Measurements from ENCODE around the gene CYLC2.

The CYLC2 gene

DNA sequence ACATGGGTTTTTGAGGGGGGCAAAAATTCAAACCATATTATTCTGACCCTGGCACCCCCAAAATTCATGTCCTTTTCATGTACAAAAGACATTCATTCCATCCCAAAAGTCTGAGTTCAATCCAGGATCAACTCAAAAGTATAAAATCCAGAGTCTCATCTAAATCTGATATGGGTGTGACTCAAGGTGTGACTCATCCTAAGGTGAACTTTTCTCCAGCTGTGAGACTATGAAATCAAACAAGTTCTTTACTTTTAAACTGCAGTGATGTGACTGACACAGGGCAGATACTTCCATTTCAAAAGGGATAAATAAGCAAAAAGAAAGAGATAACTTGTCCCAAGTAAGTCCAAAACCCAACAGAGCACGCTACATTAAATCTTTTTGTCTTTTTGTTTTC, 20.6 kb upstream of the CYLC2 start:
- TF ChIP-seq, protein P1, sequence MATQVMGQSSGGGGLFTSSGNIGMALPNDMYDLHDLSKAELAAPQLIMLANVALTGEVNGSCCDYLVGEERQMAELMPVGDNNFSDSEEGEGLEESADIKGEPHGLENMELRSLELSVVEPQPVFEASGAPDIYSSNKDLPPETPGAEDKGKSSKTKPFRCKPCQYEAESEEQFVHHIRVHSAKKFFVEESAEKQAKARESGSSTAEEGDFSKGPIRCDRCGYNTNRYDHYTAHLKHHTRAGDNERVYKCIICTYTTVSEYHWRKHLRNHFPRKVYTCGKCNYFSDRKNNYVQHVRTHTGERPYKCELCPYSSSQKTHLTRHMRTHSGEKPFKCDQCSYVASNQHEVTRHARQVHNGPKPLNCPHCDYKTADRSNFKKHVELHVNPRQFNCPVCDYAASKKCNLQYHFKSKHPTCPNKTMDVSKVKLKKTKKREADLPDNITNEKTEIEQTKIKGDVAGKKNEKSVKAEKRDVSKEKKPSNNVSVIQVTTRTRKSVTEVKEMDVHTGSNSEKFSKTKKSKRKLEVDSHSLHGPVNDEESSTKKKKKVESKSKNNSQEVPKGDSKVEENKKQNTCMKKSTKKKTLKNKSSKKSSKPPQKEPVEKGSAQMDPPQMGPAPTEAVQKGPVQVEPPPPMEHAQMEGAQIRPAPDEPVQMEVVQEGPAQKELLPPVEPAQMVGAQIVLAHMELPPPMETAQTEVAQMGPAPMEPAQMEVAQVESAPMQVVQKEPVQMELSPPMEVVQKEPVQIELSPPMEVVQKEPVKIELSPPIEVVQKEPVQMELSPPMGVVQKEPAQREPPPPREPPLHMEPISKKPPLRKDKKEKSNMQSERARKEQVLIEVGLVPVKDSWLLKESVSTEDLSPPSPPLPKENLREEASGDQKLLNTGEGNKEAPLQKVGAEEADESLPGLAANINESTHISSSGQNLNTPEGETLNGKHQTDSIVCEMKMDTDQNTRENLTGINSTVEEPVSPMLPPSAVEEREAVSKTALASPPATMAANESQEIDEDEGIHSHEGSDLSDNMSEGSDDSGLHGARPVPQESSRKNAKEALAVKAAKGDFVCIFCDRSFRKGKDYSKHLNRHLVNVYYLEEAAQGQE (IDR thresholded peaks at IDR 0.05; ENCODE audit: insufficient read depth in 1 of 2, low read depth in 2 of 2, low read length in 2 of 2), result no peak
- TF ChIP-seq FOXP2 (optimal IDR thresholded peaks at IDR 0.05; ENCODE audit: borderline replicate concordance, extremely low read depth, extremely low read length, insufficient read depth) (no peak), SIN3A (IDR thresholded peaks at IDR 0.05; ENCODE audit: borderline replicate concordance, insufficient read depth, low read length) (no peak), TAF1 (IDR thresholded peaks at IDR 0.05; ENCODE audit: borderline replicate concordance, insufficient read depth, low read length) (no peak), POLR2AphosphoS5 (IDR thresholded peaks at IDR 0.05; ENCODE audit: low read depth, low read length) (no peak)

DNA sequence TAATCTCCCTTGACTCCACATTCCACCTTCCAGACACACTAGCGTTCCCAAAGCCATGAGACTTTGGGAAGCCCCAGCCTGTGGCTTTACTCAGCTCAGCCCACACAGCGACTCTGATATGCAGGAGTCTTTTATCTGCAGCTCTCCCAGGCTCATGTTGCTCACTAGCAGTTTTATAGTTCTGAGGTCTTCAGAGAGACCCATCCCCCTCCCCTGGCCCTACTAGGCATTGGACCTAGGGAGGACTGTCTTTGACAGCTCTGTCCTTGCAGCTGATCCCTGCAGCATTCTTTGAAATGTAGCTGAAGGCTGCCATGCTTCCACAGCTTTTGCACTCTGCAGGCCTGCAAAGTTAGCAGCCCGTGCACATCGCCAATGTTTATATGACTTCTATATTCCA, 19.9 kb upstream of the CYLC2 start:
- TF ChIP-seq, protein P1 (IDR thresholded peaks at IDR 0.05; ENCODE audit: insufficient read depth in 1 of 2, low read depth in 2 of 2, low read length in 2 of 2), result no peak
- TF ChIP-seq FOXP2 (optimal IDR thresholded peaks at IDR 0.05; ENCODE audit: borderline replicate concordance, extremely low read depth, extremely low read length, insufficient read depth), result no peak

DNA sequence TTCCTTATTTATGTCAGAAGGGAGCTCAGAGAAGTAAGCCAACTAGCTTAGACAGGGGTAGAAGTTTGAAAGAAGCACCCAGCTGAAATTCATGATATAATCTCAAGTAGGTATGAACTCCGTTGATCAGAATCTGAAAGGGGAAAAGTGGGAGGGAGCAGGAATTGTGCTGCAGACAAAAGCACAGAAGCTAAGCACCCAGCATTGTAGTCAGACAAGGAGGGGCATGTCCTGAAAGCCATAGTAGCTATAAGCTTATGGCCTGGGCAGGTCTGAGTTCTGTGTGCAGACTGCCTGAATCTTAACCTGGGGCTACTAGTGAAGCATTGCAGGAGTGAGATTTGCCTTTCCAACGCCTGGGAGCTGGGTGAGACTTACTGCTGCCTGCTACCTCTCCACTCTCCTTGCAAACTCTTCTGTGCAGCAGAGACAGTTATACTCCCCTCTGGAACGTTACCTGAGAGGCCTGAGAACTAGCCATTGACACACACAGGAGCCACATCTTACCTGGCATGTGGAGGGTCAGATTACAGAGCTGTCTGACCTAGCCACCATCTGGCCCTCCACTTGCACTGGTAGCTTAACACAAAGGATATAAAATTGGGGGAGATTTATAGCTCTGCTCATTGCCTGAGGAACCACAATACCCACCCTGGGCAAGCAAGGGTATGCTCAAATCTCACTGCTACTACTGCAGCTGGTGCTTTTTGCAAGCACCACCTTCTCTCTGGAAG, 9.8 kb upstream of the CYLC2 start:
- no peak for TF ChIP-seq SIN3A (IDR thresholded peaks at IDR 0.05; ENCODE audit: borderline replicate concordance, insufficient read depth, low read length)

DNA sequence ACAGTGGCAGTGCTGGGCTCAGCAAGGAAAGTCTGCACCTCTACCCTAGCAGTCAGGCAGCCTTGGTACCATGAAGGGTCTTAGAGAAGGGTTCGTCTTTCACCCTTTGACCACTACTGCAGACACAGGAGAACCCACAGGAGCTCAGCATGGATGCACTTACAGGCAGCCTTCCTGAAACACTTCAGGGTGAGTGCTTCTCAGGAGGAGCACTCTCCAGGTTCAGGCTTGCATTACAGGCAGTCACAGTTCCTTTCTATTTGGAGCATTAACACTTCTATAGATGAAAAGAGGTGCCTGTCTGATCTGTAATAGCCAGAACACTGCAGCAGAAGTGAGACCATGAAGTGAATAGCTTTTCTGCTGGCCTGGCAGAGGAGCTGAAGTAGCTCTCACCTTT, 8.7 kb upstream of the CYLC2 start:
- TF ChIP-seq FOXP2 (optimal IDR thresholded peaks at IDR 0.05; ENCODE audit: borderline replicate concordance, extremely low read depth, extremely low read length, insufficient read depth), result no peak
- no peak for TF ChIP-seq SIN3A (IDR thresholded peaks at IDR 0.05; ENCODE audit: borderline replicate concordance, insufficient read depth, low read length)
- no peak for TF ChIP-seq TAF1 (IDR thresholded peaks at IDR 0.05; ENCODE audit: borderline replicate concordance, insufficient read depth, low read length)
- no peak for TF ChIP-seq POLR2AphosphoS5 (IDR thresholded peaks at IDR 0.05; ENCODE audit: low read depth, low read length)
- TF ChIP-seq, protein P1 (IDR thresholded peaks at IDR 0.05; ENCODE audit: insufficient read depth in 1 of 2, low read depth in 2 of 2, low read length in 2 of 2), result no peak

DNA sequence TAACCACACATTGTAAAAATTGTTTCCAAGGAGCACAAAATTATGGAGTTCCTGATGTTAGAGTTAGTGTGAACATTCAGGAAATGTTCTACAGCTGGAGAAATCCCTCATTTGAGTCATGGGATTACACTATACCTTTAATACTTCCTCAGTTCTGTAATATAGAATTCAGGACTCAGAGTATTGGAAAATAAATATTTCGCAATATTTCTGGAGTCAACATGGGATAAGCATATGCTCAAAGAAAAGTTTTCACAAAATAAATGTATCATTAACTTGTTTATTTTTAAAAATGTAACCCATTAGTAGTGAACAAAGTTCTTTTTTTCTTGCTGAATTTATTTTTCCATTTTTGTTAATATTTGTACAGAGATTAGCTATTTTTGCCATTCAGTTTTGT, 8.6 kb downstream of the CYLC2 start:
- TF ChIP-seq, protein P1 (IDR thresholded peaks at IDR 0.05; ENCODE audit: insufficient read depth in 1 of 2, low read depth in 2 of 2, low read length in 2 of 2), result no peak
- no peak for TF ChIP-seq POLR2AphosphoS5 (IDR thresholded peaks at IDR 0.05; ENCODE audit: low read depth, low read length)
- TF ChIP-seq TAF1 (IDR thresholded peaks at IDR 0.05; ENCODE audit: borderline replicate concordance, insufficient read depth, low read length), result no peak
- no peak for TF ChIP-seq SIN3A (IDR thresholded peaks at IDR 0.05; ENCODE audit: borderline replicate concordance, insufficient read depth, low read length)
- no peak for TF ChIP-seq FOXP2 (optimal IDR thresholded peaks at IDR 0.05; ENCODE audit: borderline replicate concordance, extremely low read depth, extremely low read length, insufficient read depth)

Measured in PFSK-1 (cell line).